Measurements from ENCODE around the gene RPS6KA4.

The RPS6KA4 gene

DNA sequence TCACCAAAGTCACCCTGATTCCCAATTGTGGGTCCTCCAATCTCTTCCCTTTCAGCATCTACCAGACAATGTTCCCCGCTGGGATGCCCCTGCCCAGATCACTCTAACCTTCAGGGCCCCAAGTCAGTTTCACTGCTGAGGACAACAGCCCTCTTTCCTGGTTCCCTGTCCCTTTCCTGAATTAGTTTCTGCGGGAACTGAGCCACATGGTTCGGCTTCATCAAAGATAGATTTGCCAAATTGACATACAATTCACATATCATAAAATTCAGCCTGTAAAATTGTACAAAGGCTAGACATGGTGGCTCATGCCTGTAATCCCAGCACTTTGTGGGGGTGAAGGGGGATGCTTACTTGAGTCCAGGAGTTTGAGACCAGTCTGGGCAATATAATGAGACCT, 31.0 kb upstream of the RPS6KA4 start:
- TF ChIP-seq, protein P1, sequence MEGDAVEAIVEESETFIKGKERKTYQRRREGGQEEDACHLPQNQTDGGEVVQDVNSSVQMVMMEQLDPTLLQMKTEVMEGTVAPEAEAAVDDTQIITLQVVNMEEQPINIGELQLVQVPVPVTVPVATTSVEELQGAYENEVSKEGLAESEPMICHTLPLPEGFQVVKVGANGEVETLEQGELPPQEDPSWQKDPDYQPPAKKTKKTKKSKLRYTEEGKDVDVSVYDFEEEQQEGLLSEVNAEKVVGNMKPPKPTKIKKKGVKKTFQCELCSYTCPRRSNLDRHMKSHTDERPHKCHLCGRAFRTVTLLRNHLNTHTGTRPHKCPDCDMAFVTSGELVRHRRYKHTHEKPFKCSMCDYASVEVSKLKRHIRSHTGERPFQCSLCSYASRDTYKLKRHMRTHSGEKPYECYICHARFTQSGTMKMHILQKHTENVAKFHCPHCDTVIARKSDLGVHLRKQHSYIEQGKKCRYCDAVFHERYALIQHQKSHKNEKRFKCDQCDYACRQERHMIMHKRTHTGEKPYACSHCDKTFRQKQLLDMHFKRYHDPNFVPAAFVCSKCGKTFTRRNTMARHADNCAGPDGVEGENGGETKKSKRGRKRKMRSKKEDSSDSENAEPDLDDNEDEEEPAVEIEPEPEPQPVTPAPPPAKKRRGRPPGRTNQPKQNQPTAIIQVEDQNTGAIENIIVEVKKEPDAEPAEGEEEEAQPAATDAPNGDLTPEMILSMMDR (IDR thresholded peaks at IDR 0.05; ENCODE audit: low read depth, low read length), result no peak
- no peak overlapping the region for H3K4me3 ChIP-seq (ENCODE audit: low read depth, low read length)
- DNase-seq (ENCODE audit: low read depth, low spot score), result no peak
- in situ Hi-C loops (cut with HindIII; ENCODE audit: low sequenced_read_pairs), result no loop called here

DNA sequence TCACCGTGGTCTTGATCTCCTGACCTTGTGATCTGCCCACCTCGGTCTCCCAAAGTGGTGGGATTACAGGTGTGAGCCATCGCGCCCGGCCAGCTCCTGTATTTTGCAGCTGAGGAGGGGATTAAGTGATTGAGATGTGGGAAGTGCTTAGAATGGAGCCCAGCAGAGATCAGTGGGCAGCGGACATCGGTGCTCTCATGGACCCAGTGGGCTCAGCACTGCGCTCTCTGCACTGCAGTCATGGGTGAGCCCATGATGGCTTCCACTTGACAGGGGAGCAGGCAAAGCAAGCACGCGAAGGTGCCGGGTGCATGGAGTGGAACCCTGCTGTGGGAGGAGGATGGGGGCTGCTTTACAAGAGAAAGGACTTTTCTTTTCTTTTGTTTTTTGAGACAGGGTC, 28.1 kb upstream of the RPS6KA4 start:
- no peak for DNase-seq (ENCODE audit: low read depth, low spot score)
- no peak overlapping the region for H3K4me3 ChIP-seq (ENCODE audit: low read depth, low read length)
- in situ Hi-C loops (cut with HindIII; ENCODE audit: low sequenced_read_pairs), result no loop called here
- TF ChIP-seq, protein P1 (IDR thresholded peaks at IDR 0.05; ENCODE audit: low read depth, low read length), result no peak

DNA sequence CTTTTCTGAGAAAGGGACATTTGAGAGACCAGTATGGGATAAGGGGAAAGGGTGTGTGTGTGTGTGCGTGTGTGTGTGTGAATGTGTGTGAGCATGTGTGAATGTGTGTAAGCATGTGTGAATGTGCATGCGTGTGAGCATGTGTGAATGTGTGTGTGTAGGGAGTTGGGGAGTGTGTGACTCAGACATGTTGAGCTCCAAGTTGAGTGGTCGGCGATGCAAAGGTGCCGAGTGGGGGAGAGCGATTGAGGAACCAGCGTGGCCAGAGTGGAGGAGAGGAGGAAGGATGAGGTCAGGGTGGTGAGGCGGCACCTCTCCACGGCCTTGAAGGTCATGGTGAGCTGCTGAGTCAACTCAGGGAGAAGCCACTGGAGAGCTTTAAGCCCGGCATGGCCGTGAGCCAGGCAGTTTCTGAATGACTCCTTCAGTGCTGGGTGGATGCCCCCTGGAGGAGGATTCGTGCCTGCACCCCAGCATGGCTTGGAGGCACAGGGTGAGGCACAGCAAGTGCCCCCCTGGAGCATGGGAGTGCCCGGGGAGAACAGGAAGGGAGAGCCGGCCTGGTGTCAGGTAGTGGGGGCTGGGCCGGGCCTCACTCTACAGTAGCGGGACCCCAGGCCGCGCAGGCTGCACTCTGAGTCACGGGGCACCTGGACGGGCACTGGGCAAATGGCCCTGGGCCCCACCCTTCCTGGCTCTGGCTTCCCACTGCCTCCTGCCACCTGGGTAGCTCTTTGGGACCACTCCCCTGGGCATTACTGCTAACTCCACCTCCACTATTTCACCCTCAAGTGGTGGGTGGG, 27.2 kb upstream of the RPS6KA4 start:
- TF ChIP-seq, protein P1 (IDR thresholded peaks at IDR 0.05; ENCODE audit: low read depth, low read length), result peak; percentile 76
- H3K4me3 ChIP-seq (ENCODE audit: low read depth, low read length), result no peak overlapping the region
- DNase-seq (ENCODE audit: low read depth, low spot score), result peak; percentile 77
- in situ Hi-C loops (cut with HindIII; ENCODE audit: low sequenced_read_pairs), result no loop called here

DNA sequence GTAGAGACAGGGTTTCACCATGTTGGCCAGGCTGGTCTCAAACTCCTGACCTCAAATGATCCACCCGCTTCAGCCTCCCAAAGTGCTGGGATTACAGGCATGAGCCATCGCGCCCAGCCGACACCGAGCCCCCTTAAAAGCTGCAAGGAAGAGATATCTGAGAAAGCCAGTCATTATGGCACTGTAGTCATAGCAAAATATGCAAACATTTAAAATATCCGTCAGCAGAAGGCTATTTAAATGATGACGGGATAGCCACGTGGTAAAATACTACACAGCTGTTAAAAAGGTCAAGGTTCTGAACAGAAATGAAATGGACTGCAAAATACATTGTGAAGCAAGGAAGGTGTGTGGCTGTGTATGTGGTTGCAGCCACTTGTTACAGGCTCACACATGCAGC, 25.4 kb upstream of the RPS6KA4 start:
- H3K4me3 ChIP-seq (ENCODE audit: low read depth, low read length), result no peak overlapping the region
- in situ Hi-C loops (cut with HindIII; ENCODE audit: low sequenced_read_pairs), result no loop called here
- DNase-seq (ENCODE audit: low read depth, low spot score), result no peak
- TF ChIP-seq, protein P1 (IDR thresholded peaks at IDR 0.05; ENCODE audit: low read depth, low read length), result no peak

DNA sequence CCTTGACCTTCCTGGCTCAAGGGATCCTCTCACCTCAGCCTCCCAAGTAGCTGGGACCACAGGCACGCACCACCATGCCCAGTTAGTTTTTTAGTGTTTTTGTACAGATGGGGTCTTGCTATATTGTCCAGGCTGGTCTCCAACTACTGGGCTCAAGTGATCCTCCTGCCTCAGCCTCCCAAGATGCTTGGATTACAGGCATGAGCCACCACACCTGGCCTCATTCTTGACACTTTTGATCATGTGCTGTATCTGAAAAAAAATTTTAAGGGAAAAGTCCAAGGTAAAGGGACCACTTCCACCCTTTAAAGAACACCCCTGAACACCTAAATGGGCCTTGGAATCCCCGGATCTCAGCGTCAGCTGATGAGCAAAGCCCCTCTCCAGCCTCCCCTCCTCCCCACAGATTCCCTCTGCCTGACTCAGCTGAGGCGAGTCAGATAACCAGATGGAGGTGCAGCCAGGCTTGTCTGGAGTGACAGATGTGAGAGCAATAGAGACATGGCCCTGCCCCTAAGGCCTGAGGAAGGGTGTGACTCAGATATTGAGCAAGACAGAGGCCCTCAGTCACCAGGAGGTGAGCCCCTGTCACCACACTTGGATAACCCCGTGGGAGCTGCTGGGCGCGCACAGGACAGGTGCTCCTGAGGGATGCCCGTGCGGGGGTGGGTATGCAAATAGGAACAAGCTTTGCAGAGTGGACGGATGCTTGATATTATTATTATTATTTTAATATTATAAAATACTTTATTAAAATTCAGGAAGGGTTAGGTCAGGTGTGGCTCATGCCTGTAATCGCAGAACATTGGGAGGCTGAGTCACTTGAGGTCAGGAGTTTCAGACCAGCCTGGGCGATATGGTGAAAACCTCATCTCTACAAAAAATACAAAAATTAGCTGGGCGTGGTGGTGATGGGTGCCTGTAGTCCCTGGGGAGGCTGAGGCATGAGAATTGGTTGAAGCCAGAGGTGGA, 23.9 kb upstream of the RPS6KA4 start:
- TF ChIP-seq, protein P1 (IDR thresholded peaks at IDR 0.05; ENCODE audit: low read depth, low read length), result no peak
- H3K4me3 ChIP-seq (ENCODE audit: low read depth, low read length), result no peak overlapping the region
- peak; percentile 82 for DNase-seq (ENCODE audit: low read depth, low spot score)
- in situ Hi-C loops (cut with HindIII; ENCODE audit: low sequenced_read_pairs), result no loop called here

DNA sequence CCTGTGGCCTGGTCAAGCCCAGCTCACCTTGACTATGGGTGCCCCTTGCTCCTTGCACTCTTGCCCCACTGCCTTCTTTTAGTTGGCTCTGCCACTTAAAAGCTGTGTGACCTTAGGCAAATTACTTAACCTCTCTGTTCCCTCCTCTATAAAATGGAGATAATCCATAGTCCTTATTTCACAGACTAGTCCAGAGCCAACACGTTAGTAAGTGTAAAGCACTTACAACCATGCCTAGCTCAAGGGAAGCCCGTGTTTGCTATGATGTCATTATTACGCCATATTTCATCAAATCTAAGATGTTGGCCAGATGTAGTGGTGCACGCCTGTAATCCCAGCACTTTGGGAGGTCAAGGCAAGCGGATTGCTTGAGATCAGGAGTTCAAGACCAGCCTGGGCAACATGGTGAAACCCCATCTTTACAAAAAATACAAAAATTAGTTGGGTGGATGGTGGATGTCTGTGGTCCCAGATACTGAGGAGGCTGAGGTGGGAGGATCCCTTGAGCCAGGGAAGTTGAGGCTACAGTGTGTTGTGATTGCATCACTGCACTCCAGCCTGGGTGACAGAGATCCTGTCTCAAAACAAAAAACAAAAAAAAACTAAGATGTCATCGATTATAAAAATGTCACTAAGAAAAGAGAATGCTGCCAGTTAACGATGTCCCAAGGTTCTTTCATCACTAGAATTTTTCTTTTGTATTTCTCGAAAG, 21.3 kb upstream of the RPS6KA4 start:
- DNase-seq (ENCODE audit: low read depth, low spot score), result no peak
- no peak overlapping the region for H3K4me3 ChIP-seq (ENCODE audit: low read depth, low read length)
- TF ChIP-seq, protein P1 (IDR thresholded peaks at IDR 0.05; ENCODE audit: low read depth, low read length), result no peak
- in situ Hi-C loops (cut with HindIII; ENCODE audit: low sequenced_read_pairs), result no loop called here

Data from astrocyte of the spinal cord (primary cell).